ENCODE data around the gene STX10. TPM values are rescaled to one million over a fixed set of nuclear protein-coding genes. Genes with fewer than 3 reads are reported as not detected.

STX10 gene
- total RNA-seq, 1 experiment from 2014 or later: 43.6 TPM

- ChIA-PET CTCF (interaction anchor here (0.6 to 0.8 kb wide), 2 partner anchors 125 to 138 kb away, joined by 3 to 4 read pairs; no protein-coding TSS in a partner anchor), POLR2A (interaction anchor here (0.6 kb wide), 1 partner anchor 47 kb away, joined by 8 read pairs; no protein-coding TSS in a partner anchor)
- BruUV-seq (replicated peaks): no TSS peak
- Histone ChIP-seq H3K36me3 (ENCODE audit: control insufficient read depth, insufficient read depth, low read length) (0 out of 2 replicates have a peak, but pooled peaks cover 2% of the 10 kb centered on the region), H3K4me1 (ENCODE audit: control insufficient read depth, insufficient read depth, low read length) (peaks cover 9% of the 10 kb centered on the region), H3K9me3 (ENCODE audit: control insufficient read depth, insufficient read depth, low read depth, low read length) (no peaks in the 10 kb centered on the region), H3K27ac (ENCODE audit: low read length) (no peak overlapping the region), H3K4me3 (ENCODE audit: low read depth in 2 of 2, low read length in 2 of 2) (no peak overlapping the region), H3K27me3 (ENCODE audit: control insufficient read depth, insufficient read depth, low read length) (no peaks in the 10 kb centered on the region)
- DNase-seq (ENCODE audit: low read depth, low spot score) (no peak), ATAC-seq (0 out of 2 replicates have a peak, but pooled peaks have one; percentile 17)
- intact Hi-C loops (cut with micrococcal nuclease; ENCODE audit: unreplicated experiment) (no loop called here), in situ Hi-C loops (cut with HindIII; ENCODE audit: low pct_unique_long_range_greater_than_20kb, low sequenced_read_pairs) (no loop called here)
- TF ChIP-seq TCF7L2 (IDR thresholded peaks at IDR 0.05; ENCODE audit: low read depth, low read length) (no peak), POLR2AphosphoS5 (IDR thresholded peaks at IDR 0.05; ENCODE audit: low read depth, low read length) (peak; percentile 18; the same call in 1 of the 2 replicates), SIN3A (IDR thresholded peaks at IDR 0.05; ENCODE audit: borderline replicate concordance, insufficient read depth, low read depth, low read length) (no peak)
- TF ChIP-seq, protein P1, sequence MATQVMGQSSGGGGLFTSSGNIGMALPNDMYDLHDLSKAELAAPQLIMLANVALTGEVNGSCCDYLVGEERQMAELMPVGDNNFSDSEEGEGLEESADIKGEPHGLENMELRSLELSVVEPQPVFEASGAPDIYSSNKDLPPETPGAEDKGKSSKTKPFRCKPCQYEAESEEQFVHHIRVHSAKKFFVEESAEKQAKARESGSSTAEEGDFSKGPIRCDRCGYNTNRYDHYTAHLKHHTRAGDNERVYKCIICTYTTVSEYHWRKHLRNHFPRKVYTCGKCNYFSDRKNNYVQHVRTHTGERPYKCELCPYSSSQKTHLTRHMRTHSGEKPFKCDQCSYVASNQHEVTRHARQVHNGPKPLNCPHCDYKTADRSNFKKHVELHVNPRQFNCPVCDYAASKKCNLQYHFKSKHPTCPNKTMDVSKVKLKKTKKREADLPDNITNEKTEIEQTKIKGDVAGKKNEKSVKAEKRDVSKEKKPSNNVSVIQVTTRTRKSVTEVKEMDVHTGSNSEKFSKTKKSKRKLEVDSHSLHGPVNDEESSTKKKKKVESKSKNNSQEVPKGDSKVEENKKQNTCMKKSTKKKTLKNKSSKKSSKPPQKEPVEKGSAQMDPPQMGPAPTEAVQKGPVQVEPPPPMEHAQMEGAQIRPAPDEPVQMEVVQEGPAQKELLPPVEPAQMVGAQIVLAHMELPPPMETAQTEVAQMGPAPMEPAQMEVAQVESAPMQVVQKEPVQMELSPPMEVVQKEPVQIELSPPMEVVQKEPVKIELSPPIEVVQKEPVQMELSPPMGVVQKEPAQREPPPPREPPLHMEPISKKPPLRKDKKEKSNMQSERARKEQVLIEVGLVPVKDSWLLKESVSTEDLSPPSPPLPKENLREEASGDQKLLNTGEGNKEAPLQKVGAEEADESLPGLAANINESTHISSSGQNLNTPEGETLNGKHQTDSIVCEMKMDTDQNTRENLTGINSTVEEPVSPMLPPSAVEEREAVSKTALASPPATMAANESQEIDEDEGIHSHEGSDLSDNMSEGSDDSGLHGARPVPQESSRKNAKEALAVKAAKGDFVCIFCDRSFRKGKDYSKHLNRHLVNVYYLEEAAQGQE (IDR thresholded peaks at IDR 0.05; ENCODE audit: insufficient read depth in 1 of 2, low read depth in 2 of 2, low read length in 1 of 2): no peak
- TF ChIP-seq, protein P2, sequence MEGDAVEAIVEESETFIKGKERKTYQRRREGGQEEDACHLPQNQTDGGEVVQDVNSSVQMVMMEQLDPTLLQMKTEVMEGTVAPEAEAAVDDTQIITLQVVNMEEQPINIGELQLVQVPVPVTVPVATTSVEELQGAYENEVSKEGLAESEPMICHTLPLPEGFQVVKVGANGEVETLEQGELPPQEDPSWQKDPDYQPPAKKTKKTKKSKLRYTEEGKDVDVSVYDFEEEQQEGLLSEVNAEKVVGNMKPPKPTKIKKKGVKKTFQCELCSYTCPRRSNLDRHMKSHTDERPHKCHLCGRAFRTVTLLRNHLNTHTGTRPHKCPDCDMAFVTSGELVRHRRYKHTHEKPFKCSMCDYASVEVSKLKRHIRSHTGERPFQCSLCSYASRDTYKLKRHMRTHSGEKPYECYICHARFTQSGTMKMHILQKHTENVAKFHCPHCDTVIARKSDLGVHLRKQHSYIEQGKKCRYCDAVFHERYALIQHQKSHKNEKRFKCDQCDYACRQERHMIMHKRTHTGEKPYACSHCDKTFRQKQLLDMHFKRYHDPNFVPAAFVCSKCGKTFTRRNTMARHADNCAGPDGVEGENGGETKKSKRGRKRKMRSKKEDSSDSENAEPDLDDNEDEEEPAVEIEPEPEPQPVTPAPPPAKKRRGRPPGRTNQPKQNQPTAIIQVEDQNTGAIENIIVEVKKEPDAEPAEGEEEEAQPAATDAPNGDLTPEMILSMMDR (IDR thresholded peaks at IDR 0.05): peak; percentile 77; the same call in 1 of the 2 replicates
Observed at GRCh38 chr19:13104360-13104847, 45.8 kb downstream of the STX10 start.

DNA sequence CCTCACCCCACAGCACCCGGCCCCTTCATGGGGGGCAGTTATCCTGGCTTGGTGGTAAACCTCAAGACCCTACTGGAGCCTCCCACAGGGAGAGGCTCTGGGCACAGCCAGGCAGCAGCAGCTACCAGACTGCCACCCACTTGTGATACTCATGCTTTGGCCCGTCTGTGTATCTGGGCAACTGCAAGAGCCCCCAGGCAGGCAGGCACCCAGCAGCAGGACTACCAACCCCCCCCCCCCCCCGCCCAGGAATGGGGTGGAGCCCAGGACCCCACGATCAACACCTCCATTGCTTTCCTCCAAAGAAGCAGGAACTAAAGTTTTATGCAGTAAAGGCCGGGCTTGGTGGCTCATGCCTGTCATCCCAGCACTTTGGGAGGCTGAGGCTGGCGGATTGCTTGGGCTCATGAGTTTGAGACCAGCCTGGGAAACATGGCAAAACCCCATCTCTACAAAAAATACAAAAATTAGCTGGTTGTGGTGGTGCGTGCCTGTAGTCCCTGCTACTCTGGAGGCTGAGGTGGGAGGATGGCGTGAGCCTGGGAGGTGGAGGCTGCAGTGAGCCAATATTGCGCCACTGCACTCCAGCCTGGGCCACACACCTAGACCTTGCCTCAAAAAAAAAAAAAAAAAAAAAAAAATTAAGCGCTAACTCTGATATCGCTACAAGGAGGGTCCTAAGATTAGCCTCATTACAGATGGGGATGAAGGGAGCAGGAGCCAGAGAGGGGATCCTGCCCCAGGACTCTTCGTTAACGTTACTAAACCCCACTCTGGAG is 46.4 kb downstream of the STX10 start:
- intact Hi-C loops (cut with micrococcal nuclease; ENCODE audit: unreplicated experiment): no loop called here
- H3K27ac ChIP-seq (ENCODE audit: low read length): no peak overlapping the region
- TF ChIP-seq, protein P1 (IDR thresholded peaks at IDR 0.05; ENCODE audit: insufficient read depth in 1 of 2, low read depth in 2 of 2, low read length in 1 of 2): no peak
- TF ChIP-seq, protein P2 (IDR thresholded peaks at IDR 0.05): no peak
- no peak for TF ChIP-seq SIN3A (IDR thresholded peaks at IDR 0.05; ENCODE audit: borderline replicate concordance, insufficient read depth, low read depth, low read length)
- ChIA-PET POLR2A (no interaction called here), CTCF (no interaction called here)
- H3K4me3 ChIP-seq (ENCODE audit: low read depth in 2 of 2, low read length in 2 of 2): no peak overlapping the region
- no peaks in the 10 kb centered on the region for H3K9me3 ChIP-seq (ENCODE audit: control insufficient read depth, insufficient read depth, low read depth, low read length)
- H3K27me3 ChIP-seq (ENCODE audit: control insufficient read depth, insufficient read depth, low read length): no peaks in the 10 kb centered on the region
- no TSS peak for BruUV-seq (replicated peaks)
- DNase-seq (ENCODE audit: low read depth, low spot score) (no peak), ATAC-seq (peak; percentile 24; the same call in 1 of the 2 replicates)
- H3K36me3 ChIP-seq (ENCODE audit: control insufficient read depth, insufficient read depth, low read length): 0 out of 2 replicates have a peak, but pooled peaks cover 2% of the 10 kb centered on the region
- in situ Hi-C loops (cut with HindIII; ENCODE audit: low pct_unique_long_range_greater_than_20kb, low sequenced_read_pairs): no loop called here
- peaks cover 9% of the 10 kb centered on the region for H3K4me1 ChIP-seq (ENCODE audit: control insufficient read depth, insufficient read depth, low read length)

Data from Panc1 (cell line).